Measurements from ENCODE around the gene ANKRD17.

ANKRD17 gene

GRCh38 chr4:73172161-73172560 lies 86.4 kb downstream of the ANKRD17 start:
- H3K27ac ChIP-seq = no peak overlapping the region
- CTCF ChIA-PET = interaction anchor here (0.9 kb wide), 1 partner anchor 15 kb away, joined by 3 read pairs; no protein-coding TSS in a partner anchor
- POLR2A ChIA-PET (ENCODE audit: low non-redundant PET) = no interaction called here
- no peak for TF ChIP-seq CTCF (conservative IDR thresholded peaks at IDR 0.05; ENCODE audit: low read depth)
- no peak for DNase-seq (ENCODE audit: low spot score)

DNA sequence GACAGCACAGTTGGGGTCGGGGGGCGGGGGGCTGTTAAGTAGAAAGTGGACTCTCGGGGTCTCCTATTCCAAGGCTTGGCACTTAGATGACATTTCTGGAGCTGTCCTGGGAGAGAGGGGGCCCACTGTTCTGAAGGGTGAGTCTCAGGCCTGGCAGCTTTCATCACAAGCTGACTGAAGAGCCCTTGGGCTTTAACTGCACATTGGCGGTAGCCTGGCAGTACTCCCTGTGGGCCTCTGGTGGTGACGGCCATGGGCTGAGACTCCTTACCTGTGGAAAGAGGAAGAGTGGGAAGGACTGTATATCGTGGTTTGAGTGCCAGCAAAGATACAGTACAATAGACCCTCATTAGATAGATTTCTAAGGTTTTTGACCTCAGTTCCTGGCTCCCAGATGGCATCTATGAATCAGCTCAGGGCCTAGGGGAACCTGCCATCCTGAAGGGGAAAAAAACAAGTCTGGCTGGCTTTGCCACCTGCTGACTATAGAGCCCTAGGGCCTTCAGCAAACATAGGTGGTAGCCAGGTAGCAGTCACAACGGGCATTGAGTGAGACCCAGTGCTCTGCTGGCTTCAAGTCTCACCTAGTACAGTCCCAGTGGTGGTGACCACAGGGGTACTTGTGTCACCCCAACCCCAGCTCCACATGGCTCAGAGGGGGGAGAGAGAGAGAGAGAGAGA lies 87.9 kb downstream of the ANKRD17 start:
- ChIA-PET CTCF (interaction anchor here (0.8 kb wide), 1 partner anchor 48 kb away, joined by 5 read pairs; no protein-coding TSS in a partner anchor), POLR2A (ENCODE audit: low non-redundant PET) (no interaction called here)
- H3K27ac ChIP-seq = no peak overlapping the region
- no peak for TF ChIP-seq CTCF (conservative IDR thresholded peaks at IDR 0.05; ENCODE audit: low read depth)
- no peak for DNase-seq (ENCODE audit: low spot score)

DNA sequence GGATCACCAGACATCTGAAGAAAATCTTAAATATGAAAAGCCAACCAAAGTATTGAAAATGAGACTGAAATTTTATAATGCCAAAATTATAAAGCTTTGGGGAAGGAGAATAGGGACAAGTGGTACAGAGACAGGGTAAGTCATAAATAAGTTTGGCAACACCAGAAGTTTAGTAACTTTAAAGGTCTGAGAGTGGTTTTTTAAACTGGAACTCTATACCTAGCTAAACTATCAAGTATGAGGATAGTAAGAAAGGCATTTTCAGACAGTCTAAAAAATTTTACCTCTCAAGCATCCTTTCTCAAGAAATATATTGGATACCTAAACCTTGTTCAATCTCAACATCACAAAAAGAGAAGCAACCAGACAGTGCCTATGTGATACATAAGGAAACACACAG lies 92.4 kb downstream of the ANKRD17 start:
- no peak for DNase-seq (ENCODE audit: low spot score)
- H3K27ac ChIP-seq = no peak overlapping the region
- CTCF ChIA-PET = interaction anchor here (0.6 kb wide), 1 partner anchor 25 kb away, joined by 3 read pairs; no protein-coding TSS in a partner anchor
- POLR2A ChIA-PET (ENCODE audit: low non-redundant PET) = no interaction called here
- no peak for TF ChIP-seq CTCF (conservative IDR thresholded peaks at IDR 0.05; ENCODE audit: low read depth)

GRCh38 chr4:73161527-73162185 lies 96.9 kb downstream of the ANKRD17 start:
- ChIA-PET CTCF (interaction anchor here (0.7 to 1.3 kb wide), 2 partner anchors 26 to 95 kb away, joined by 3 to 5 read pairs; no protein-coding TSS in a partner anchor), POLR2A (ENCODE audit: low non-redundant PET) (no interaction called here)
- no peak for TF ChIP-seq CTCF (conservative IDR thresholded peaks at IDR 0.05; ENCODE audit: low read depth)
- no peak for DNase-seq (ENCODE audit: low spot score)
- no peak overlapping the region for H3K27ac ChIP-seq

GRCh38 chr4:73156394-73156793 lies 102.2 kb downstream of the ANKRD17 start:
- ChIA-PET POLR2A (ENCODE audit: low non-redundant PET) (no interaction called here), CTCF (interaction anchor here (0.6 kb wide), 1 partner anchor 63 kb away, joined by 4 read pairs; no protein-coding TSS in a partner anchor)
- no peak overlapping the region for H3K27ac ChIP-seq
- no peak for DNase-seq (ENCODE audit: low spot score)
- TF ChIP-seq CTCF (conservative IDR thresholded peaks at IDR 0.05; ENCODE audit: low read depth) = no peak

DNA sequence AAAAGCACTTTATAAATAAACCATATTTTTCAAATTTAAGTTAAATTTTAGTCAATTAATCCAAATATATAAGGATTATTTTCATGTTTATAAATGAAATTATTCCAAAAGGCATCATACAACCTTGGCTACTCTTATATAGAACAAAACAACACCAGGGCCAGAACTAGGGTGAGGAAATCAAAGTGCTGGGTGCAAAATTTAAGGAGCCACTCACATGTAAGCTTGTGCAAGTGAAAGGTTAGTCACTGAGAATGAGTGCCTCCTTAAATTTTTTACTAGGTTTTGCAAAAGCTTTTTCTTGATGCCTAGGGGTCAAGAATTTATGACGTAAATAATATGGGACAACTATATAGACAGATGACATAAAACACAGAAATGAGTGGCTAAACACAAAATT lies 105.7 kb downstream of the ANKRD17 start:
- CTCF ChIA-PET = interaction anchor here (0.6 to 0.7 kb wide), 3 partner anchors 42 to 50 kb away, joined by 3 to 4 read pairs (median 3); no protein-coding TSS in a partner anchor
- H3K27ac ChIP-seq = no peak overlapping the region
- no peak for DNase-seq (ENCODE audit: low spot score)
- POLR2A ChIA-PET (ENCODE audit: low non-redundant PET) = no interaction called here
- no peak for TF ChIP-seq CTCF (conservative IDR thresholded peaks at IDR 0.05; ENCODE audit: low read depth)
